Right renal pelvis (tissue), 4 donors: ENCODE data around the gene SOX2. TPM values are rescaled to one million over a fixed set of nuclear protein-coding genes. Genes with fewer than 3 reads are reported as not detected.

Source experiments
- DNase-seq, 4 donors: peaks; one replicate each; pipeline ENCODE4 v3.0.0-alpha.2; 2013; ENCODE audit warnings: low read depth in 4 of 4, low spot score in 3 of 4, missing footprints in 1 of 4
- polyA plus RNA-seq, 4 donors: library from polyadenylated mRNA; unstranded; fragments of 120-200 nt; gene quantifications; one replicate each; pipeline ENCODE4 v1.2.1, GENCODE V29; 2013; ENCODE audit not compliant: insufficient read length in 4 of 4

SOX2 gene
- polyA plus RNA-seq, 4 donors: 0.24 to 0.56 (median 0.33) TPM

DNA sequence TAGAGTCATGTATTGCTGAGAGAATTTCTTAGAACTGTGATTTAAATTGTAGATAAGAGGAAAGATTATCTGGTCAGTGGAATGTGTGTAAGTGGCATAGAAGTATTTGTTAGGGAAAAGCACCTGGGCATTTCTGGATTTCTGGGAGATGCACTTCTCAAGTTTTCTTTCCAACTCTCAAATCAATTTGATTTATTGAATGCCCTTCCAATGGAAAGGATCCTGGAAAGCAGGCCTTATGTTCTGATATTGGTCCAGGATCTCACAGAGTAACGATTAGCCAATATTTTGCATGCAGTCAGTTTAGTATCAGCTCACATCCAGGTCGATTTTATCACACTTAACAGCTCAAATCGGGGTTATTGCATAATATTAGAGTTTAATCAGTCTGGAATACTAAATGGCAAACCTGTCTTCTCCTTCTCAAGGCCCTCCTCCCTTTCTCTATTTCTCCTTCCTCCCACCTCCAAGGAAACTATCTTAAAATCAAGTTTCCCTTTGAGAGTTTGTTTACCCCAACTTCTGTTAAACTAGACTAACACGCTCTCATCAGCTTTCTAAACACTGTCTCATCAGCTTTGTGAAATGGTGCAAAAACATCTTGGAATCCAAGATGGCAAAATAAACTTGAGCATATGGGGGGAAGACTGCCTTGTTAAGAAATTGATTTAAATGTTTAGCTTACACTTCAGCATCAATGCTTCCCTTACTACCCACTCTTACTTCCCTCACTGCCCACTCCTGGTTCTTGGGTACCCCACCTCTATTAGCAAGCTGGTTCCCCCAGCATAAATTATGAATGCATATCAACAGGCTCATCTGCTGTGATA, 9.5 kb downstream of the SOX2 start:
- DNase-seq: no peak

DNA sequence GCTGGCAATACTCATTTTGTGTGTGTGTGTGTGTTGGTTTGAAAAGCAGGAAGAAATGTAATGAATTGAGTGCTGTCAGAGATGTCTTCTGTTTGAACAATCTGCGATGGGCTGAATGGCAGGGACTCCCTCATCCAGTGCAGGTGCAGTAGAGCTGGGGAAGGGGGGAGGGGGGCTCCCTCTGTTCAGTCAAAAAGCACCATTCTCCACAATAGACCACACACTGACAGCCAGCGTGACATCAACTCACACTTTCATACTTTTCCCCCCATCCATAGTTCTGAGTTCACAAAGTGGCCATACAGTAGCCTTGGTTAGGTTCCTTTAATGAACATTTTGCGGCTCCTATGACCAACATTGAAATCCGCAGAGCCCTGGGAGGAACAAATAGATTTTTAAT, 10.4 kb downstream of the SOX2 start:
- DNase-seq: no peak

DNA sequence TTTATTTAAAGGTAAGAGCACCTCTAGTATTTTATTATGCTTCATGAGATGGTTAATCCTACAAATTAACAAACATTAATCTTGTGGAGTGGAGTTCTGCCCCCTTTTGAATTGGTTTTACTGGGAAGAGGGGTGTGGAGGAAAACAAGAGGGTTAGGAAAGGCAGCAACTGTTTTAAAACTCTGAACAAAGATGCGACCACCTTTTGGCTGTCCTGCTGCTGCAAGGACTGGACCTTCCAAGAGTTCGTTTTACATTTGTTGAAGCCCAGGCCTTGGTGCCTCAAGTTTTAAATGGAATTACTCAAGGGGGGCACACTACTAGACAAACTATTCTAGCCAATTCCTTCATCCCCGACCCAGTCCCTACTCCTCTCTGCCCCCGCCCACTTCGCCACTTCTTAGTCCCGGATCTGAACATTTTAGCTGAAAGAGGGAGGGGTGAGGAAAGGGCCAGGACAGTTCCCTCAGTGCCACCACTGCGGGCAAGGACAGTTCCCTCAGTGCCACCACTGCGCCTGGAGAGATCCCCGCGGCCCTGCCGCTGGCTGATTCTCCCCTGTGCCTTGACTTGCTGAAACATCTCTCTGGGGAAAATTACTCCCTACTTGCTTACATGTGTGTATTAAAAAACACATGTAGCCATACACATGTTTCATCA, 11.2 kb downstream of the SOX2 start:
- DNase-seq: no peak

DNA sequence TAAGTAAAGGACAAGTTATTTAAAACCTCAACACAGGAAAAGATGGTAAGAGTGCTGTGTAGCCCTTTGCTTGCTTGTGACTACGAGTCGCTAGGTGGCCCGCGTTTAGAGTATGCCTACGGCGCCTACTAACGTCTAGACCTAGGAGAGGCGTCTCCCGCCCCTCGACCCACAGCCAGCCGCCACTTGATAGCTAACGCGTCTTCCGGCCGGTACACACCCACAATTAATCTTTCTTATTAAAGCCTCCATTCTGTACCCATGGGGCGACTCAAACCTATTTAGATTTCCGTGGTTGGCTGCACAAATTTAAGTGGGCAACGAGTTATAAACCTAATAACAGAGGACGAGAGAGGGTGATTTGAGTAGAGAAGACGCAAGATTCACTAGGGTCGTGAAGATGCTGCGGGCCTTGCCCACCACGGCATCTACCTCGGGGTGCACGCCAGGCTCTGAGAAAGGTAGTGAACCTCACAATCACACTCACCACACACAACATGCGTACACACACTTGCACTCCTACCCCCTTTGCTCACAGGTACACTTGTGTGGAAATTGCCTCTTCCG, 12.0 kb downstream of the SOX2 start:
- no peak for DNase-seq

DNA sequence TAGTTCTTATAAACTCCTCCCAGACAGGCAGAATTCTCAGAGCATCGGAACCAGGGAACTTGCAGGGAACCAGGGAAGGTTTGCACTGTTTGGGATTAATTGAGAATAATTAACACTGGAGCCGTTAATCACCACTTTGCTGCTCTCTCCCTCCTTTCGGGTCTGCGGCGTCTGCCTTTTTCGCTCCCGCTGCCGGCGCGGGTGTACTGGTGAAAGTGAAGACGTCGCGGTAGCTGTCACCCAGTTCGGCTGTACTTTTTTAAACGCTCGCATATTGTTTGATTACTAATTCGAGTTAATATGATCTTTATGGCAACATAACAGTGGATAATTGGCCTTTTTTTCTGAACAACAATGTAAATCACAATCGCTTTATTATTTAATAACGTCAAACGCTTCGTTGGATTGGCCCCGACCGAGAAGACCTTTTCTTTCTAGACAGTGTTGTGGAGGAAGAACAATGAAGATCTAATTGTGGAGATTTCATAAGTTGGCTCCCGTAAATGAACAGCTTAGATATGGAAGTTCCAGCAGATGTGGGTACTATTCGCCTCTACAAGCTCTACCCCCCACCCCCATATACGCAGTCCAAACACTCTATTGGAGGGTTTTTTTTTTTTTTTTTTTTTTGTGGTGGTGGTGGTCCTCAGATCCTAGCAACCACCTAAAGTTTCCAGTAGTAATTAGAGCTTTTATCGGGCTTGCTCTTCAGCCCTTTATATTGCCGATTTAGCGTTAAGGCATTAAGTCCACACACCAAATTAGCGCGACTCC, 12.7 kb downstream of the SOX2 start:
- no peak for DNase-seq

DNA sequence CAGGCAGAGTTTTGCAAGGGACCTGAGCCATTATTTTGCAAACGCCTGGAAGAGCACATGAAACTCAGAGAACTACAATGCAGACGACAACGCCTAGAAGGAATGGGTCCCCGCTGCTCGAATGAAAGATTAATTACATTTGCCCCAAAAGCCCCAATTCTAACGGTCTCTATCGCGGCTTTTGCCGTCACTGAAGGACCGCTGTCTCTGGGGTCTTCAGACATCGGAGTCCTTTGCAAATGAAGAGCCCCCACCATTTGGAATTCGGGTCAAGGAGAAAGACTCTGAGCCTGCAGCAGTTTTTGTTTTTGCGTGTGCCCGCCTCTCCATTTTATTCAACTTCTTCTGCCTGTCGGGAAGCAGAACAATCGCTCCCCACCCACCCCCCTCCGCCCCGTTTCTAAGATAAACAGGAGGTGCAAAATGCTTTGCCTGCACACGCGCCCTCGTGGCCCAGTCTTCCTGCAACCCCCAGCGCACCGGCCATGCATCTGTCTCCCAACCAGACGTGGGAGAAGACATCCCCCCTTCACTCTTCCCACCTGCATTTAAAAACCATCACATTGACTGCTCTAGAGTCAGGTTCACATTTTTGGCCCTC, 13.5 kb downstream of the SOX2 start:
- no peak for DNase-seq

DNA sequence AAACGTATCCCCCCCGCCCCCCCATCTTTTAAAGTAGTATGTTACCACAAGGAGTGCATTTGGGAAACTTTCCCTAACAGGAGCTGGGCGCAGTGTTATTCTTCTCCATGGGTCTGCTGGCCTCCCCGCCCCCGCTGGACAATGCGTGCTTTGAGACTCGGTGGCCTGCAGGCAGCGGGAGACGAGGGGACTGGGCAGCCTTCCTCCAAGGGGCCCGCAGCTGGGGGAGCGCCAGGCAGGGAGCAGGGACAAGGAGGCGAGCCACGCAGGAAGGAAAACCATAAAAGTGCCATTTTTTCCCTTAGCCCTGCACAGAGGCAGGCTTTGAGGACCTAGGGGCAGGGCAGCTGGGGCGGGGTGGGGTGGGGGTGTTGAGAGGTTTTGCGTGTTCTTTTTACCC, 14.1 kb downstream of the SOX2 start:
- DNase-seq: no peak

DNA sequence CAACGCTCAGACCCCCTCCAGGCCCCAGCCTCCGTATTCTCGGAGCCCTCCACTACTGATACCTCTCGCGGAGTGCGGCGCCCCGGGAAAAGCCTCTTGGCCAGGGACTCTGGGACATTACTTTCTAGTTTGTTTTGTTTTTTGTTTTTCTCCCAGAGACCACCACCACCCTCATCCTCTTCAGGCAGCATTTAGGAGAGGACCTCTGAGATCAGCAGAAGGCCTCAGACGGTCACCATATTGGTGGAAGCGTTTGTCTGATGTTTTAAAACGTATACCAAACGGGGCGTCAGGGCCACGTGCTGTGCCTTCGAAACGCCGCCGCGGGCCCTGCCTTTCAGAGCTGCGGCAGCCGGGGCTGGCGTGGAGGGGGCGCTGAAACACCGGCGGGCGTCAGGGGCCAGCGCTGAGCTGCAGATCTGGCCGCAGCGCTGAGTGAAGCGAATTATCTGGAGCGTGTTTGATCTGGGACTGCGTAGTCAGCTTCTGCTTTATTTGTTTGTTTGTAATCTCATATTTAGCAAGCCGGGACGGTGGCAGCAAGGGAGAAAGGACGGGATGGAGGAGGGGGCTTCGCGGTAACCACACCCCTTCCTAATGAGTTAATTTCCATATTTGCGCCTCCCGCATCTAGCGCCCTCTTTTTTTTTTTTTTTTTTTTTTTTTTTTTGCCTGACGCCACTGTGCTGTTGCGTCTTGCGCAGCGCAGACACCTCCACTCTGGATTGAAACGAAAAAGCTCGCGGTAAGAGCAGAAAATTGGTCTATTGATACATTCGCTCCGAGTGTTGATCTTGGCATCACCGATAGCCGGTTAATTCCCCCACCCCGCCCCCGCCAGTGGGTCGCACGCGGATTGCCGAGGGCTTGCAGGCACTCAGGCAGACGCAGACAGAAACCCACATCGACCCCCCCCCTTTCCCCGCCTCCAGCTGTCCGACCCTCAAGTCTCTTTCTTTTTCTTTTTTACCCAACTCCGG, 14.9 kb downstream of the SOX2 start:
- DNase-seq: no peak

DNA sequence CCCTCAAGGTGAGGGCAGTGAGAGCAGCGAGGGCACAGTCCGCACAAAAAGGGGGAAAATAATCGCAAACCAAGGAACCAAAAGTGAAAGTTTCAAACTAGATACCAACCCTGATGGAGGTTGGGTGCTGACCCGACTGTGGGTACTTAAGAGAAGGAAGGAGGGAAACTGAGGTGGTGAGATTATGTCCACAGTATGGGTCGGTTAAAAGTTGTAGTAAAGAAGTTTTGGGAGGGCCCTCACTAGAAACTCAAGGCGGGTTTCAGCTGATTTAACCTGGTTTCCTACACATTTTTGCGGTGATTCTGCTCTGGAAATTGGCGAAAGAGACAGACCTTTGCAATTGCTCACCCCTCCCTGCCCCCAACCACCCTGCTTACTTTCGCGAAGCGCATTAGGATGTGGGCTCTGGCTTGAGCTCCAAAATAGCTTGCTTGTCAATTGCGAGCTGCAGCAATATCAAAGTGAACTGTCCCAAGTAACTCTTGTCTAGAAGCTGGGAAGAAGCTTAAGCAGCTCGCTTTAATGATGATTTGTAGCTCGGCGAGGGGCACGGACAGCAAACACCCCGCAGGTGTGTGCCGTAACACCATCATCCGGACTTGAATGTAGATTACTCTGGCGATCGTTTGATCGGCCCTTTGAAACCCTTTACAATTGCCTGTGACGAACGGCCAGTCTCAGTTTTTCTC, 15.8 kb downstream of the SOX2 start:
- DNase-seq: no peak

DNA sequence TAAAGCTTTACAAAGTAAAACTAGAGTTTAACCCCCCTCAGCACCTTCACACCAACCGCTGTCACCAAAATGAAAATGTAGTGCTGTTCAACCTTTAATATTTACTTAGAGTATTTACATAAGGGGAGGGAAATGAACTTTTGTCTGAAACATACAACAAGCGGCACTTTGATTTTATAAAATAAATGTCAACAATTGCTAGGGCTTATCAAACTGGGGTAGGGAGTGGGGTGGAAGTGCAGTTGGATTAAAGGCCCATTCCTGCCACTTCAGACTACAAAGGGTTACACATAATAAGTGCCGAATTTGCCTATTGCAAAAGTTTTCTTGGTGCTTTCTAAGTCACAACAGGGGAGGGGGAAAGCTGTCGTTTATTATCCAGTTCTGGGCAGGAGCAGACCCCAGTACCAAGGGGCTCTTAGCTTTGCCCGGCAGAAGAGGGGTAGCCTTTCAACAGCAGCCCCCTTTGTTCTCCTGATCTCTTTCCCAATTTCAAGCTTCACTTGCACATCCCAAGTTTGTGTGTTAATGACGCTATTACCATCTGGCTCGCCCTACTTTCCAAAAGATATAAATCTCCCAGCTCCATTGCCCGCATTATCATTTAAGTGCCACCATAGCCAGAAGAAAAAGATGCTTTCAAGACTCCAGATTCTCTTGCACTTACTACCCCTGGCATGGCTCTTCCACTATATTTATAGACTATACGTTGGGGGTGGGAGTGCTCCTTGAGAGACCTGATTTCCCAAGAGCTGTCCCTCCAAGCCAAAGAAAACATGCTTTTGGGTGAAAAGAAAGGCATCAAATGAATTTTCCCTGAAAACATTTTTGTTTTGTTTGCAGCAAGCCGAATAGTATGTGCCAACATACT, 17.0 kb downstream of the SOX2 start:
- DNase-seq: no peak

DNA sequence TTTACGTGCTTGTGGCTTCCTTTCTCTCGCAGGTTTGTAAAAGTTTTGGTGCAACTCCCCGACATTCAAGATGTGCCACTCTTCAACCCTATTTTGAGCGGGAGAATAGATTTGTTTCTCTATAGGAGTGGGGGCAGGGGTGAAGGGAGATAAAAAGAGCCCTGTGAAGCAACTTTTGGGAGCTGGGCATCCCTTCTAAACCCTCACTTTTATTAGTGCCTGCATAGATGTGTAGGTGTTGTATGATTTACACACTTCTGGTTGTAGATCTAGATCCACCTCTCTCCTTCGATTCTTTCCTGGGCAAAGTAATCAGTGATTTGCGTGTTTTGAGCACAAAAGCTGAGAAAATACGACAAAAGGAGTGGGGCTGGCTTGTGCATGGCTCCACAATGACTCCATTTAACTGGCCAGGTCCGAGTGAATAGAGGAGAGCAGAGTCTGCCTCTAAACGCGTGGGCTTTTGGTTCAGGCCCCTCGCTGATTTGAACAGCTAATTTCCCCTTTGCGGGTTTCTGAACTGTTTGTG, 17.7 kb downstream of the SOX2 start:
- no peak for DNase-seq

DNA sequence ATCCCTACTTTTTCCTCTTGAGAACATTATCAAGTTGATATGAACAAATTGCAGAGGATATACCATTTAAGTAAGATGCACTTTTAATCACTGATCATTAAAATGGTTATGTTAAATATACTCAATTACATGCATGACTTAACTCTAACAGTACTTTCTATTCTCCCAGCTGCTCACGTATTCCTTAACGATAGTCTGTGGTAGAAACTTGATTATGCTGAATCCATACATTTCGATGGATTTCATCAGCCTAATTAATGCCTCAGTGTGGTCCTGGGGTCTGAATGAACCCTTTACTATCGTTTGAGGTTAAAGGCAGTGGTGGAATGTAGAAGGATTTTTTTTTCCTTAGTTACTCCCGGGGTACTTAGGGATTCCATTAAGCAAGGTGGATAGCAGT, 18.6 kb downstream of the SOX2 start:
- DNase-seq: no peak

DNA sequence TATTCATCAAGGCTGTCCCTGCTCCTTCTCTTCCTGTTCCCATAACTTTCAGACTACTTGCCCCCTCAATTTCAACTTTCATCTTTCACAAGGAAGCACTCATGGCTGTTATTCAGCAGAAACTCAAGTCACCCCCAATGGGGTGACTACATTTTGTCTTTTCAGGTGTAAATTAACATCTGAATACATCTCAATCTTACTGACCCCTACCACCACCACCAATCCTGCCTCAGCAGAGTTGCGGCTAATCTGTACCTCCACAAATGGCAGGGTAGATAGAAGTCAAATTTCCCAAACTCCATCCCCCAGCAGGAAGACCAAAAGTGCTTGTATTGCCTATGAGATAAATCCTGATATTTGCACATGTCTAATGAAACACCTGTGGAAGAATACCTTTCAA, 19.2 kb downstream of the SOX2 start:
- DNase-seq: no peak

DNA sequence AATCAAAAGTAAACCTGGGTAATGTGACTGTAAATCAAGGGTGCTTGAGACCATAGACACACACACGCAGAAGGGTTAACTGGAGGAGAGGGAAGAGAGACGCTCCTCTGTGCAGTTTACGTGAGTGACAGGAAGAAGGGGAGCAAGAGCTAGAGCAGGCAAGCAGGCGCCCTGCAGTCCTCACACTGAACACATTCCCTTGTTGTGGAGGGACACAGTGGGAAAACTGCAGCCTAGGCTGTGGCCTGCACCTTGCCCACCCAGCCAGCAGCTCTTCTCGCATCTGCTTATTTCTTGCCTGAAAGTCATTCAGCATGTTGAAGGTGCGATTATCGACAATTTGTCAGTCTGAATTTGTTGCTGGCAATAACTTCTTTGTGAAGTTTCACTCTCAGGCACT, 24.2 kb downstream of the SOX2 start:
- DNase-seq: no peak

DNA sequence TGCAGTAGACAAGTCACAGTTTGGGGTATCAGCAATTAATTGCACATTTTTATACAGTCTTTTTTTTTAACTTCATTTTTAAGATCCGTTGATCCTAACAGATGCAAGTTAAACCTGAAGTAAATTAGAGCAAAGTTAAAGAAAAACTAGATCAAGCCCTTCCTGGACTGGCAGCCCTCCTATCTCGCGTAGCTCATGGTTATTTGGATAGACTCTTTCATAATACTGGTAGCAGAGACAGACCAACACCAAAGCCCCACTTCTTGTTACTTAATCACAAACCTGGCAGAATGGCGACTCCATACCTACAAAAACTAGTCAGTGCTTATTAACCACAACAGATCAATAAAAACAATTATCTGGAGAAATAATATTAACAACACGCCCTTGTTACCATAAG, 26.8 kb downstream of the SOX2 start:
- no peak for DNase-seq

DNA sequence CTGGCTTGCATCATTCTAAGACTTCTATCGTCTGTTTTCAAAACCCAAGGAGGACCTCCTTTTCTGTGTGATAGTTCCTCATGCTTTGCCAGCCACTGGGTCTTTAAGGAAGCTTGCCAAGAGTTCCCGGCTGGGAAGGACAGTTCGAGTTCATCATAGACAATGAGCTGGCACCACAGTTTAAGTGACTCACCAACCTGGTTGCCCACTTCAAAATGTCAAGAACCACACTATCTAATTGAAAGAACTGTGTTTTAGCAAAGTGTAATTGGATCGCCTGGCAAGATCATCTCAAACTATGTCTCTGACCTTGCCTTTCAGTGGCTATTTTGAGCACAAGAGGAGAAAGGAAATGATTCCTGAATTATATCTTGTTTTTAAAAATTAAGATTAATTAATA, 27.9 kb downstream of the SOX2 start:
- no peak for DNase-seq

DNA sequence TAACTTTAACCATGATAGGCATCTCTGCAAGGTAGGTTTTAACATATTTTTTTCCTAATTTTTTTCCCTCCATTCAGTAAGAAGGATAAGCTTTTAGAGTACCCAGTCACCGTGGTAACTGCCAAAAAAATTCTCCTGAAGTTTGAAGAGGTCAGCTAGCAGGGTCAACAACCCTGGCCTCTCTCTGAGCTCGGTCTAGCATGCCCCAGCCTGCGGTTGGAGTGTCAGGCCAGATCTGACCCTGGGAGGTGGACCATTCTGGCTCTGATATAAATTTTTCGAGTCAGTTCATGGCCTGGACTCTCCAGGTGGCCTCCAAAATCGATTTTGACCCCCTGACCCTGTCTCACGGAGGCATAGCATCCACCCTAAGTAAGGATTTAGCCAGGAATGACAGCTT, 29.7 kb downstream of the SOX2 start:
- DNase-seq: no peak

DNA sequence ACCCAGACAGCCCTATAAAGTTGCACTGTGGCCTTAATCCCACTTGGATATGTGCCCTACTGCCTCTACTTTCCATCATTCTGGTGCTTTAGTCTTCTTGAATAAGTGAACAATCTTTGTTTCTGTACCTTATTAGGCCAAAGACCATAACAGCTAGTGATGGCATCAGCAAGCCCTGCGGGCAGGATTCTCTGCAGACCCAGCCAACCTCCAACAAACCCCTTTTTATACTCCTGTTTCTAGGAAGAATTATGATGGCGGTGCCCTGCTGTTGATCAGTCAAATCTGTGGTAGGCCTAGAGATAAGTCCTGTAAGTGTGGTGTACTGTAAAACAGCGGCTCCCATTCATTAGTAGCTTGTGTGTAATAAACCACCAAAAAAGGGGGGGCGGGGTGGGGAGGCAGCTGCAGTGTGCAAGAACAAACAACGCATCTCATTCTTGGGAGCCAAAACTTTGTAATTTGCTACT, 40.5 kb downstream of the SOX2 start:
- DNase-seq: no peak
